Measurements from ENCODE around the gene CLCN5. TPM values are rescaled to one million over a fixed set of nuclear protein-coding genes. Genes with fewer than 3 reads are reported as not detected.

The CLCN5 gene
- 1.5 and 2.2 TPM in 2 replicates for total RNA-seq

GRCh38 chrX:49922291-49923241 is at the start of gene CLCN5:
TSS of gene CLCN5 (plus strand) at chrX:49922596. CDS start at chrX:49925299, 2,703 bp downstream.

GRCh38 chrX:49878834-49879655 is 43.4 kb upstream of the CLCN5 start, which contains the start of gene USP27X:
TSS of gene USP27X (plus strand) at chrX:49879484. CDS start at chrX:49880308, 824 bp downstream.

Other genes starting within 250 kb of the CLCN5 start
- gene PAGE1, start 226.6 kb upstream of the CLCN5 start, total RNA-seq, result not detected in 2 replicates
- gene PAGE4, start 93.3 kb upstream of the CLCN5 start, total RNA-seq, result not detected in 2 replicates
- gene USP27X, start 43.1 kb upstream of the CLCN5 start, total RNA-seq, result 1.2 and 1.3 TPM in 2 replicates

All from bronchus fibroblast of lung (primary cell).